ENCODE data around the gene ATP5F1E.

ATP5F1E gene

GRCh38 chr20:58976061-58976730 lies 55.9 kb downstream of the ATP5F1E start:
- H3K4me3 ChIP-seq (ENCODE audit: low read depth, low read length): no peak overlapping the region
- no peak for TF ChIP-seq CTCF (IDR thresholded peaks at IDR 0.05; ENCODE audit: borderline replicate concordance, insufficient read depth, low read depth, low read length)

Measured in GM12875 (cell line).